Keratinocyte (primary cell): ENCODE data around the gene DNMBP.

Experiments
- CTCF ChIP-seq, 3 experiments: IDR thresholded peaks in 1 of 3; conservative IDR thresholded peaks in 1 of 3; optimal IDR thresholded peaks in 1 of 3; 2 replicates in 2 of 3; 3 replicates in 1 of 3; pipeline versions ENCODE3 to v1.5.1; 2011; ENCODE audit warnings: low read length in 3 of 3, mild to moderate bottlenecking in 3 of 3, moderate library complexity in 2 of 3, control low read depth in 1 of 3, inconsistent platforms in 1 of 3; ENCODE audit not compliant: insufficient read depth in 2 of 3; ENCODE audit errors: extremely low read depth in 1 of 3
- EZH2 ChIP-seq: IDR thresholded peaks from one replicate; pipeline ENCODE4 v1.6.1; 2012; ENCODE audit warnings: inconsistent platforms, mild to moderate bottlenecking, low read length, moderate library complexity

DNA sequence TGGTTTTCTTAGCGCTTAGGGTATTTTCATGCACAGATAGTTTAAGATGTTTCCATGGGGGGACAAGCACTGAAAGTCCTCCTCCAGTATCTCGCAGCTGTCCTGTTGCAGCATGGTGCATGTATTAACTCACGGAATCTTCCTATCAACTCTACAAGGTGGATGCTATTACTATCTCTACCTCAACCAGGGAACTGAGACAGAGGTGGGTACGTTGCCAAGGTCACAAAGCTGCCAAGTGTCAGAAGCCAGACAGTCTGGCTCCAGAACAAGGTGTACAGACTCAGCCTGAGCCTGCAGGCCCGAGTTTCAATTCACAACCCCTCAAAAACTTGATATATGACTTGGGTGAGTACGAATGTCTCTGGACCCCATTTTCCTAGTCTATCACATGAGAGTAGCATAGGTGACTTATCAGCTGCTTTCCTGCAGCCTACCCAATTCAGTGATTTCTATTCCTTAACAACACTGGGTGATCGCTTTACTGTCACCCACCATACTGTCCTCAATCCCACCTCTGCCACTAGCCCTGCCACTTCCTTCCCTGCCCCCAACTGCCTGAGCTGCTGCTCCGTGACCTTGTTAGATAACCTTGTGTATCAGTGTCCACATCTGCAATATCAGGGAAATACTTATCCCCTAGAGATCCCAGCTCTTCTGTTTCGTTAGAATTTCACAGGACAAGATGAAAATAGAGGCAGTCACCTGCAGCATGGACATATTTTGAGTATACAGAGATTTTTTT lies 135.2 kb downstream of the DNMBP start:
- TF ChIP-seq CTCF (optimal IDR thresholded peaks at IDR 0.05 in 1 of 3, IDR thresholded peaks at IDR 0.05 in 1 of 3, conservative IDR thresholded peaks at IDR 0.05 in 1 of 3; ENCODE audit: extremely low read depth in 1 of 3, insufficient read depth in 2 of 3, low read length in 3 of 3): no peak
- no peak for TF ChIP-seq EZH2
